NCI-H69 (cell line): Measurements from ENCODE around the gene ABR.
"Not testable (repeated sequence)": the region's sequence is repeated elsewhere in the genome, so short reads cannot be mapped to it uniquely, and the experiment has no call there.

Source experiments
- DNase-seq: peaks from one replicate; lab custom pipeline; 2025; lab: John Stamatoyannopoulos, UW

ABR gene

DNA sequence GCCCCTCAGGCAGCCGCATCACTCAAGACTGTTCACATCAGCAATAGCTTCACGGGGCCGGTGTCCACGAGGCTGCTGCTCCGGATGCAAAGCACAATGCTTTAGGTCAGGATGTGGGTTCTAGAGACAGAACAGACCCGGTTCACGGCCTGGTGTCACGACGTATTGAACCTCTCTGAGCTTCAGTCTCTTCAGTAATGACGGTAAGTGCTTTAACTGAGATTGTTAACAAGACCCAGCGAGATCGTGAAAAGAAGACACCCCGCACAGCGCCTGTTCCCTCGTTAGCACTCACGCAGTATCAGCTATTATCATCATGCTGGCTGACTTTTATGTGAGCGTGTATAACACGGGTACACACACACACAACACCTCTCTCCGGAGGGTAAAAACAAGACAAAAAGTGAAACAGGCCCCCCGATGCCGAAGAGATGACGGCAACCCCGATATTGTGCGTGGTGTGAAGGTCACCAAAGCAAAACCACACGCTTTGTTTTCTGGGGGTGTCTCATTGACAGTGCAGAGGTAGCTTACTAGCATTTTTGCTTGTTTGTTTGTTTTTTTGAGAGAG is 21.4 kb upstream of the ABR start:
- no peak for DNase-seq

DNA sequence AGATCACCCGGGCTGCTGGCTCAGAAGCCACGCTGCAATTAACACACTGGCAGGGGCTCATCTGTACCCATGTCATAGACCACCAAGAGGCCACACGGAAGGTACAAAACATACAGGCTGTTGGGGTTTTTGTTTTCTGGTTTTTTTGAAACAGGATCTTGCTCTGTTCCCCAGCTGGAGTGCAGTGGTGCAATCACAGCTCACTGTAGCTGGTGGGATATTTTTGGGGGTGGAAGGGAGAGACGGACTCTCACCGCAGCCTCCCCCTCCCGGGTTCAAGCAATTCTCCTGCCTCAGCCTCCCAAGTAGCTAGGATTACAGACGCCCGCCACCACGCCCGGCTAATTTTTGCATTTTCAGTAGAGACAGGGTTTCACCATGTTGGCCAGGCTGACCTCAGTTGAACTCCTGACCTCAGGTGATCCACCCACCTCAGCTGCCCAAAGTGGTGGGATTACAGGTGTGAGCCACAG is 19.5 kb upstream of the ABR start:
- DNase-seq, result not testable (repeated sequence)

- DNase-seq, result no peak
Observed at GRCh38 chr17:1197781-1198490, 18.2 kb upstream of the ABR start.

GRCh38 chr17:1197379-1197778 is 17.6 kb upstream of the ABR start:
- no peak for DNase-seq

DNA sequence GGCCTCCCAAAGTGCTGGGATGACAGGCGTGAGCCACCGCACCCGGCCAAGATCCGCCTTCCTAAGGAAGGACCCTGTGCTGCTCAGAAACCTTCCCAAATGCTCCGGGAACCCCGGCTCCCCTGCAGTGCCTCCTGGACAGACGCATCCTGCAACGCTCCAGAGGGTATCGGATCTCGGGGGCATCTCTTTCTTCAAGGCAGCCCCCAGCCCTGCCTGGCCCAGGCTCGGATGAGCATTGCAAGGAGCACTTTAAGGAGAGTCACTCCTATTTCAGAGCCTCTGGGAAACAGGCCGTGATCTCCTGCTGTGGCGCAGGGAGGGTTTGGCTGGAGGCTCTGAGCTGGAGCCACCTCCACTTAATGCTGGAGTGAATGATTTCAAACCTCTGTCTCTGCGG is 17.2 kb upstream of the ABR start:
- DNase-seq, result no peak

- peak; percentile 27 for DNase-seq
Observed at GRCh38 chr17:1192911-1193699, 13.3 kb upstream of the ABR start.

DNA sequence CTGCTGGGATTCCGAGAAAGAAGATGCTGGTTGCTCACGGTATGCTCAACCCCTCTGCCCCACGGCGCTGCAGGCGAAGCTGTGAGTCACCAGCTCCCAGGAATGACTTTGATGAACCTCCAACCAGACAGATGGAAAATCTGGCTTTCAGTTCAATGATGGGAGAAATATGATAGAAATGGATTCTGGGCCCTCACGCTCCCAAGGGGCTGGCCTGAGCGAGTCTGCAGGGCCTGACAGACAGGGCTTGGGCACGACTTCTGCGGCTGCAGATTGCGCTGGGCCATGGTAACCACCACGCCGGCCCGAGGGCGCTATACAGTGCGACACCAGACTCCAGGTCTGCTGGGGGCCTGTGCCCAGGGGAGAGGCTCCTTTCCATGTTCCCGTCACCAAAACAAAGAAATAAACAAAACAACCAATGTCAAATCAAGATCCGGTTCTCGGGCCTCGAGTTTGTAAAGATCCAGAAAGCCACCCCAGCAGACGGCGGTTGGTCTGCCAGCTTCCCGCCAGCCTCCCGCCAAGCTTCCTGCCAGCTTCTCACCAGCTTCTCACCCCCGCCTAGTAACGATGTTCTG is 11.1 kb upstream of the ABR start:
- DNase-seq, result no peak

DNA sequence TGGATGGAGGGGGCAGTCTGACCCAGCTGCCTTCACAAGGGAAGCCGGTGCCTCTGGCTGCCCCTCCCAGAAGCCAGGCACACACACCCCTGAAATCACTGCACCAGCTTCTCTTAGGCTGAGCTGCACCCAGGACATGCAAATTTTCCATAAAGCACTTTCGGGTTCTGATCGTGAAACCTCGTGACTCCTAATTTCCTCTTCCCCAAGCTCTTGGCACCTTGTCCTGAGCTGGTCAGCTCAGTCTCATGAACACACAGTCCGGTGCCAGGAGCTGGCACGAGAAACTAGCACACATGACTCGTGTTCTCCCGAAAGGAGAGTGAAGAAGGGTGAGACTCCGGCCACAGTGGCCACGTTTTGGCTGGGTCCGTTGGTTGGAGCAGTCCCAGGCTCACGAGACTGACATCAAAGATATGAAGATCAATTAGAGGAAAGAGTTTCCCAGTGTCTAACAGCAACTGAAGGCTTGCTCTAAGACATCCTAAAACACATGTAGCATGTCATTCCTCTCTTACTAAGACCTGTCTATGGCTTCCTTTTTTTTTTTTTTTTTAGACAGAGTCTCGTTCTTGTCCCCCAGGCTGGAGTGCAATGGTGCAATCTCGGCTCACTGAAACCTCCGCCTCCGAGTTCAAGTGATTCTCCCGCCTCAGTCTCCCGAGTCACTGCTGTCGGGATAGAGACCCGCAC is 9.2 kb upstream of the ABR start:
- DNase-seq, result no peak

GRCh38 chr17:1186923-1187771 is 7.4 kb upstream of the ABR start:
- DNase-seq, result peak; percentile 70

DNA sequence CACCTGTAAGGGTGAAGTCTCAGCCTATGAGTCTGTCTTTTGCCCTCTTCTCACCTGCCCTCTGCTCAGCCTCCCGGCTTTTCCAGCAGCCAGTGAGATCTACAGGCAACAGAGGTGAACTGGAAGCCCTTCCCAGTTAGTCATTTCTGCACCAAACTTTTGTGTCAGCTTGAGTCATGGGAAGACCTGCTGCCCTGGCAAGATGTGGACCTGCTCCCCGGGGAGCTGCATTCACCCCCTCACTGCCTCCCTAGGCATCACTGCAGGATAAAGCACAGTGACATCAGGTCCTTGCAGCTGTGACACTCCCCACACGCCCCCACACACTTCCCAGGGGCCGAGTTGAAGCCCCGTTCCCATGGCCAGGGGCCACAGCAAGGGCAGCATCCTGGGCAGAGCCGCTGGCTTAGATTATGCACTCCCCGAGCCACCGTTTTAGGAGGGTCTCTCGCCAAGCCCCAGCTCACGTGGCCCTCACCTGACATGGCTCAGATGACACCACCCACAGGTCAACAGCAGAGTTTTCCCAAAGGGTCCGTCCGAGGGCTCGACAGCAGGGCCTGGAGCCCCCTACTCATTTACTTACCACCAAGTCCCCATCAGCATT is 6.5 kb upstream of the ABR start:
- no peak for DNase-seq

GRCh38 chr17:1183171-1183873 is 3.5 kb upstream of the ABR start:
- DNase-seq, result no peak

DNA sequence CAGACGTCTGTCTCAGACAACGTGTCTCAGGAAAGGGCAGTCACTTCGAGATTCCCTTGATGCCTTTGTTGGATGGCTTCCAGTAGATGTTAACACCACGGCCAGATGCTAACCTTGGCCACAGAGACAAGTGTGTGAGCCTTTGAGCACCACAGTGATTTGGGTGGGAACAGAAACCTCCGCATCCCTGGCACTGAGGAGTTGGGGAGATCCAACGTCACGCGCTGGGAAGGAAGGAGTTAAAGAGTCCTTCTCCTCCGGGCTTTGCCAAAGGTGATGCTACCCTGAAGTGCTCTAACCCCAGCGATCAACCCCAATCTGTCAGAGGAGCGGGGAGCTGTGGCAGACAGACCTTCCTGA is 3.0 kb upstream of the ABR start:
- peak; percentile 9 for DNase-seq

- no peak for DNase-seq
Observed at GRCh38 chr17:1181753-1182137, 2.0 kb upstream of the ABR start.

DNA sequence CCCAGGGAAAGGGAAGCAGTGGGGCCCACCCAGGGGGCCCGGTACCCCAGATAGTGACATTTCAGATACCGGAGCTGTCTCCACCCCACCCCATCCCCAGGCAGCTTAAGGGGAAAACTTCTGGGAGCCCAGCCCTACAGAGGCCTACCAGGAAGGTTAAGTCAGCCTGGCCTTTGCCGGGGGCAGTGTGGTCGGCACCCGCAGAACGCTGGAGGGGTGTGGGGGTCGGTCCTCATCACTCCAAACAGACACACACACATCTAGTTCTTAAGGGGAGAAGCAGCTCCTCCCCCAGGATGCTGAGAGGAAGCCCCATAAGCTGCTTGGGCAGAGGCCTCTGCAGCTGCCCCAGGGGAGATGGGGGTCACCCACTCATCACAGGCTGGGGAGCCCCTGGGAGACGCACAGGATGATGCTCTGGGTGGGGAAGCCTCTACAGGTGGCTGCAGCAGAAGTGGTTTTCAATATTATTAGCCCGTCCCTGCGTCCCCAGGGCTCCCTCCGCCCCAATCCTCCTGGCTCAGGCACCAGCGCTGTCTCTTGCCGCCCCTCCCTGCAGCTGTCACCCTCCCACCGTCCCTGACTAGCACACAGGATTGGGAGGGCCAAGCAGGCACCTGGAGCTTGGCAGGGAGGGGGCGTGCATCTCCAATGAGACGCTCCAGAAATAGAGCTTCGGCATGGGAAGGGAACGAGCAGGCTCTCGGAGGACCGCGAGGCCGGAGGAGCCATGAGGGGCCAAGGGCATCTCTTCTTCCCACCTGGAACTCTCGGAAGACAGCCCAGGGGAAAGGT is 1.4 kb upstream of the ABR start:
- DNase-seq, result peak; percentile 59

DNA sequence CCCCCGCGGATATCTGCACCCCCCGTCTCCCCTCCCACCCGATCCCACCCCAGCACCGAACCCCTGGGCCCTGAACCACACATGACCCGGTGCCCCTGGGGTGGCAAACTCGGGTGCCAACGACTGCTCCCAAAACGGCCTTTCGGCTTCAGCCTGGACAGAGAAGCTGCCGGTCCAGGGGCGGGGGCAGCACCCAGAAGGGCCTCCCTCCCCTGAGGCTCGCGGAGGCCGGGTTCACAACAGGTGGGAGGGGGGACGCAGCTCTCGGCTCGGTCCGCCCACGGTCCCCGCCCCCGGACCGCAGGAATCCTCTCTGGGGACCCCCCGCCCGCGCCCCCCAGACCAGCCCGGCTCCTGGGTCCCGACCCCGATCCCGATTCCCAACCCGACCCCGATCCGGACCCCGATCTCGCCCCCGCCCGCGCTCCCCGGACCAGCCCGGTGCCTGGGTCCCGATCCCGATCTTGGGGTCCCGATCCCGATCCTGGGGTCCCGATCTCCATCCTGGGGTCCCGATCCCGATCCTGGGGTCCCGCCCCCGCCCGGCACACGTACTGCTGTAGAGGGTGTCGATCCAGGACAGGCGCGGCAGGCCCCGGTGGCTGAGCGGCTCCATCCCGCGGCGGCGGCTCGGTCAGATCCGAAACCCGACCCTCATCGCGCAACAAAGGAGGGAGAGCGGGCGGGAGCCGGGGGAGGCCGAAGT is 516 bp downstream of the ABR start:
- DNase-seq, result peak; percentile 16

GRCh38 chr17:1177016-1177700 is 2.6 kb downstream of the ABR start:
- peak; percentile 53 for DNase-seq

DNA sequence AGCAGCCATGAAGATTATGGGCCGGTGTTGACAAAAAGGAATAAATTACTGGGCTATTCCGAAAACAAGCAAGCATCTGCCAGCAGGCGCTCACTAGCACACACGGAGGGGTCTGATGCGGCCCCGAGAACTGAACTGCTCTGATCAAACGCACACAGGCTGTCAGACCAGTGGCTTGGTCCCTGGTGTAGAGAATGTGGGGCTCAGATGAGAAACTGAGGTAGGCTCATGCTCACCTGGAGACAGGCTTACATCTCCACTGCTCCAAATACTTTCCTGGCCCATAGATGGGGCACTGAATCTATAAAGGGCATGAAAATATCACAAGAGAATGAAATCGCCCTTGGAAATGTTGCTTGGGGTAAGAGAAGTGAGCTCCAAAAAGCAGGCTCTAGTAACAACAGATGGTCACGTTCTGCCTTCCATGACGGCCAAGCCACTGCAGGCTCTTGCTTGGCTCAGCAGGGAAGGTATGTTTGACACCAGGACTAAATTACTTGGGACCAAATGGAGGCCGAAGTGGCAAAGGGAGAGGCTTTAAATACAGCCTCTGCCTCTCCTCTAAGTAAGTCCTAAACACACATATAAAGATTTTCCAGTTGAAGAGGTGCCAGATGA is 5.4 kb downstream of the ABR start:
- peak; percentile 77 for DNase-seq
